ENCODE measurements around the gene AGPAT3.
"Not testable (repeated sequence)": the region's sequence is repeated elsewhere in the genome, so short reads cannot be mapped to it uniquely, and the experiment has no call there.

The AGPAT3 gene, protein sequence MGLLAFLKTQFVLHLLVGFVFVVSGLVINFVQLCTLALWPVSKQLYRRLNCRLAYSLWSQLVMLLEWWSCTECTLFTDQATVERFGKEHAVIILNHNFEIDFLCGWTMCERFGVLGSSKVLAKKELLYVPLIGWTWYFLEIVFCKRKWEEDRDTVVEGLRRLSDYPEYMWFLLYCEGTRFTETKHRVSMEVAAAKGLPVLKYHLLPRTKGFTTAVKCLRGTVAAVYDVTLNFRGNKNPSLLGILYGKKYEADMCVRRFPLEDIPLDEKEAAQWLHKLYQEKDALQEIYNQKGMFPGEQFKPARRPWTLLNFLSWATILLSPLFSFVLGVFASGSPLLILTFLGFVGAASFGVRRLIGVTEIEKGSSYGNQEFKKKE

DNA sequence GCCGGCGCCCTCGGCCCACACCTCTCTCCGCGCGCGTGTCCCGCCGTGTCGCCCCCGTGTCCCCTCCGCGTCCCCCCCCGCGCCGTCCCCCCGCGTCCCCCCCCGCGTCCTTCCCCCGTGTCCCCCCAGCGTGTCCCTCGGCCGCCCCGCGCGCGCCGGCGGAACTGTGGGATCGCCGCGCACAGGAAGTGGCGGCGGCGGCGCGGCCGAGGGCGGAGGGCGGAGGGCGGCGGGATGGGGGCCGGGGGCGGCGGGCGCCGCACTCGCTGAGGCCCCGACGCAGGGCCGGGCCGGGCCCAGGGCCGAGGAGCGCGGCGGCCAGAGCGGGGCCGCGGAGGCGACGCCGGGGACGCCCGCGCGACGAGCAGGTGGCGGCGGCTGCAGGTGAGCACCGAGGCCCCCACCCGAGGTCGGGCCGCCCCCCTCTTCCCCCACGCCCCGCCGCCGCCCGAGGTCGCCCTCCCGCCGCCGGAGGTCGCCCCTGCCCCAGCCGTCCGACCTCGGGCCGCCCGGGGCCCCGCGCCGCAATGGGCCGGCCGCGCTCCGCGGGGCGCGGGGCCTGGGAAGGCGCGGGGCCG, at the start of gene AGPAT3:
TSS of gene AGPAT3 (plus strand) at position 262 of the 578 bp plus-strand sequence. CDS start 94,459 bp downstream, outside the sequence.
- no peak for DNase-seq (ENCODE audit: low read depth)

DNA sequence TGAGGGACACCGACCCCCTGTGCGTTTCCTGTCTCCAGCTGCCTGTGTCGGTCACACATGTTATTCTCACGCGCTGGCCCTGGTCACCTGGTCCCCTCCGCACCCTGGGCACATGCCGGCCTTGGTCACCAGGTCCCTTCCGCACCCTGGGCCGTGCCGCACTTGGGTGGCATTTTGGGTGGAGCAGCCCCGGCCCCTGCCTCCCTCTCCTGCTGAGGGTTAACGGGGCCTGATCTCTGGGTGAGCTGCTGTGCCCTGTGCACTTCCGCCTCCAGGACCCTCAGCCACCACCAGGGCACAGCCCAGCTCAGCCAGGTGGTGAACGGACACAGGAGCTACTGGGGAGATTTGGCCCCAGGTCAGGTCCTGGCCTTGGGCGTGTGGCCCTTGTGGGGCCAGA, 49.0 kb upstream of the AGPAT3 start:
- no peak for DNase-seq (ENCODE audit: low read depth)

DNA sequence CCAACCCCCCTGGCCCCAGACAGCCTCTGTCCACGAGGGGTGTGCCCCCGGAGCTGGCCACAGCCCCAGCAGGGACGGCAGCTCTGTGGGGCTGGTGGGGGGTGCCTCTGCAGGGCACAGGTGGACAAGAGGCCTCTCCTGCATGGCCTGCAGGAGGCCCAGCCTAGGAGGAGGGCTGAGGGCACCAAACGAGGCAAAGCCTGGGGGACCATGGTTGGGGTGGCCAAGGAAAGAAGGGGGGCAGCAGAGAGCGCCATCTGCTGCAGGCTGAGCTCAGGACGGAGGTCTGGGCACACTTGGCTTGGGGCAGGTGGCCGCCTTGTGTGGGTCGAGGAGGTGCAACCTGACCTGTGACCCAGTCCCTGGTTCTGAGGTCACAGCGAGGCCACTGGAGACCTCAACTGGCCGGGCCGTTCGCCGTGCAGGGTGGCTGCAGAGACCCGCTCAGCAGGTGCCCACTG, 48.4 kb upstream of the AGPAT3 start:
- DNase-seq (ENCODE audit: low read depth), result no peak

DNA sequence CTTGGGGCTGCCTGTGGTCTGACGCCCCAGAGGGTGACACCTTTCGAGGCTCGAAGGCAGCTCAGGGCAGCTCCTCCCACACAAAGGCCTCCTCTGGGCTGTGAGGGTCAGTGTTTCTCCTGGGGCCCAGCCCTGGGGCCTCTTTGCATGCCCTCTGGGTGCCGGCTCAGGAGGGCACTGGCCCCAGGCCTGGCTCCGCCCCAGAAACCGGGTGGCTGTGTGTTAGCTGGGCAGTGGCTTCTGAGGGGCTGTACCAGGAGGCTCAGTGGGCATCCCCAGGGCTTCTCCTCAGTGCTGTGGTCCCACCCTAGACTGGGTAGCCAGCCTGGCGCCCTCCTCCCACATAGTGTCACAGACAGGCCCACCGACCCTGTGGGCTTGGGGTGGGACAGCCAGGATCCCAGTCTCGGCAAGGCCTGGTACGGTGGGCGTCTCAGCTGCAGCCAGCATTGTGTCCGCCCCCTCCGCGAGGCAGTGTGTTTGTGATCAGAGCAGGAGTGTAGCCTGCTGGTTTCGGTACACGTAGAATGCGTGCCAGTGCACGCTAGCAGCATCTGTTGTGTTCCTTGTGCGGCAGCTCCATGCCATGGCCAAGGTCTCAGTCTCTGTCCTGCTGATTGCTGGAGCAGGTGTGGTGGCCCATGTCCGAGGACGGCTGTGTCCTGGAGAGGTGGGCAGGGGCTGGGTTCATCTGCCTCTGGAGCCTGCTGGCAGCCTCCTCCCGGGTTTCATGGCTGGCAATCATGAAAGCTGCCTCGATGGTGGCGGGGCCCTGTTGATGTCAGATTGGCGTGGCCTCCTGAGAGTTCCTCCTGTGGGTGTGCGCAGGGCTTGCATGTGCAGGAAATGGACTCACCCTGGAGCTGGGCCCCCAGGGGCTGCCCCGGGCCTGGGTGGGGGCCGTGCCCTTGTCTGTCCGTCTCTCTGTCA, 47.6 kb upstream of the AGPAT3 start:
- DNase-seq (ENCODE audit: low read depth), result no peak

DNA sequence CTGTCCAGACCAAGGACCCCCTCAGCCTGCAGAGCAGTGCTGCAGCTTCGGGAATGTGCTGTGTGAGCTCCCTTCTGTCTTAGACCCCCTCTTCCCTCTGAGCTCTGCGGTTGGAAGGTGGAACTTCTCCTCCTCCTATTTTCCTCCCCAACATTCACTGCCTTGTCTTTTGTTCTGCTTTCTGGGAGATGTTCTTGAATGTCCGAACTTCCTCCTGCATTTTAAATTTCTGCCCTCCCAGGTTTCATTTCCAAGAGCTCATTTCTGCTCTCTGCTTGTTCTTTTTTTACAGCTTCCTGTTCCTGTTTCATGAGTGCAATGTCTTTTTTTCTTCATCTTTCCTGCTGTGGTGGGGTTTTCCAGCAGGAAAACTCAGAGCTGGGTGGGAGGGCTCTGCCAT, 46.3 kb upstream of the AGPAT3 start:
- no peak for DNase-seq (ENCODE audit: low read depth)

DNA sequence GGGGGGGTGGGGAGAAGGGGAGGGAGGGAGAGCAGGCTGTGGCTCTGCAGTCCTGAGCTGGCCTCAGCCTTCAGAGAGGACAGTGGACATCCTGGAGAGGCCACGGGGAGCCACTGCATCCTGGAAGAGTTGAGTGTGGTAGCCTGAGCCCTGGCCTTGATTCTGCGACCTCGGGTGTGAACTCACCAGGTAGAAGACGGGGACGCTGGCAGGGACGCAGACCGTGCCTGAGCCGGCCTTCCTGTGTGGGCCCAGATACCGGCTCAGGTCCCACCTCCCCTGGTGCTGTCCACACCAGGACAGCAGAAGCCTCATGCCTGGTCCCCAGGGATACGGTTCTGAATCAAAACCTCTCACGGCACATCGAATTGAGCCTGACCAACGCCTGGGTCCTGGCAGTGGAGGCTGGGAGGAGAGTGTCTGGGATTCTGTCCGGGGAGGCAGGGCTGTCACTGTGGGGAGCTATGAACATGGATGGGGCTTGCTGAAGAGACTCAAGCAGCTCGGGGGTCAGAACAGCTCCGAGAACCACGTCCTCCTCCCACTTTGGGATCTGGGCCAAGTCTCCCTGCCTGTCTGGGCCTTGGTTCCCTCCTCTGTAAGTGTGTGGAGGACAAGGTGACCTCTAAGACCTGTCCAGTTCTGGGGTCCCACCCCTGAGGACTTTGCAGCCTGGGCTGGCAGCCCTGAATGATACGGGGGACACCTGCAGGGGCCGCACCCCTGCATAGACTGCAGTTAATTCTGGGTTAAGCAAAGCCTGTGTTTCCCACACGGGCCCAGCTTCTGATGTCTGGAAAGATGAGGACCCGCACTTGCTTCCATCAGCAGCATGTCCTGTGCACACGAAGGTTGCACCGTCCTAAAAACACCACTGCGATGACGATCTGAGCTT, 45.3 kb upstream of the AGPAT3 start:
- no peak for DNase-seq (ENCODE audit: low read depth)

DNA sequence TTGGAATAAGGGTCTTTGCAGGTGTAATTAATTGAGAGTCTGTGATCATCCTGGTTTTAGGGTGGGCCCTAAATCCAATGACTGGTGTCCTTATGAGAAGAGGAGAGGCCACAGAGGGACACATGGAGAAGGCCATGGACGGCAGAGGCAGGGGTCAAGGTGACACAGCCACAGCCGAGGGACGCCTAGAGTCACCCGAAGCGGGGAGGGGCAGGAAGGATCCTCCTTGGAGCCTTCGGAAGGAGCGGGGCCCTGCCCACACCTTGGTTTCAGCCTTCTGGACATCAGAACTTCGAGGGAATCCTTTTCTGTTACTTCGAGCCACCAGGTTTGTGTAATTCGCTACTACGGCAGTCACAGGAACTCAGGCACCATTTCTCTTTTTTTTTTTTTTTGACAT, 44.6 kb upstream of the AGPAT3 start:
- DNase-seq (ENCODE audit: low read depth), result no peak

DNA sequence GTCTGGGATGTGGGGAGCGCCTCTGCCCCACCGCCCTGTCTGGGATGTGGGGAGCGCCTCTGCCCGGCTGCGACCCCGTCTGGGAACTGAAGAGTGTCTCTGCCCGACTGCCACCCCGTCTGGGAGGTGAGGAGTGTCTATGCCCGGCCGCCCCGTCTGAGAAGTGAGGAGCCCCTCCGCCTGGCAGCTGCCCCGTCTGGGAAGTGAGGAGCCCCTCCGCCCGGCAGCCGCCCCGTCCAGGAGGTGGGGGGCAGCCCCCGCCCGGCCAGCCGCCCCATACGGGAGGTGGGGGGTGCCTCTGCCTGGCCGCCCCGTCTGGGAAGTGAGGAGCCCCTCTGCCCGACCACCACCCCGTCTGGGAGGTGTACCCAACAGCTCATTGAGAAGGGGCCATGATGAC, 42.9 kb upstream of the AGPAT3 start:
- DNase-seq (ENCODE audit: low read depth), result not testable (repeated sequence)

DNA sequence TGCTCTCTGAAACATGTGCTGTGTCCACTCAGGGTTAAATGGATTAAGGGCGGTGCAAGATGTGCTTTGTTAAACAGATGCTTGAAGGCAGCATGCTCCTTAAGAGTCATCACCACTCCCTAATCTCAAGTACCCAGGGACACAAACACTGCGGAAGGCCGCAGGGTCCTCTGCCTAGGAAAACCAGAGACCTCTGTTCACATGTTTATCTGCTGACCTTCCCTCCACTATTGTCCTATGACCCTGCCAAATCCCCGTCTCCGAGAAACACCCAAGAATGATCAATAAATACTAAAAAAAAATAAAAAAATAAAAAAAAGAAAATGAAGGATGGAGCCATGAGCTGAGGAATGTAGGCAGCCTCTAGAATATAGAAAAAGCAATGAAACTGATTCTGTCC, 42.3 kb upstream of the AGPAT3 start:
- not testable (repeated sequence) for DNase-seq (ENCODE audit: low read depth)

DNA sequence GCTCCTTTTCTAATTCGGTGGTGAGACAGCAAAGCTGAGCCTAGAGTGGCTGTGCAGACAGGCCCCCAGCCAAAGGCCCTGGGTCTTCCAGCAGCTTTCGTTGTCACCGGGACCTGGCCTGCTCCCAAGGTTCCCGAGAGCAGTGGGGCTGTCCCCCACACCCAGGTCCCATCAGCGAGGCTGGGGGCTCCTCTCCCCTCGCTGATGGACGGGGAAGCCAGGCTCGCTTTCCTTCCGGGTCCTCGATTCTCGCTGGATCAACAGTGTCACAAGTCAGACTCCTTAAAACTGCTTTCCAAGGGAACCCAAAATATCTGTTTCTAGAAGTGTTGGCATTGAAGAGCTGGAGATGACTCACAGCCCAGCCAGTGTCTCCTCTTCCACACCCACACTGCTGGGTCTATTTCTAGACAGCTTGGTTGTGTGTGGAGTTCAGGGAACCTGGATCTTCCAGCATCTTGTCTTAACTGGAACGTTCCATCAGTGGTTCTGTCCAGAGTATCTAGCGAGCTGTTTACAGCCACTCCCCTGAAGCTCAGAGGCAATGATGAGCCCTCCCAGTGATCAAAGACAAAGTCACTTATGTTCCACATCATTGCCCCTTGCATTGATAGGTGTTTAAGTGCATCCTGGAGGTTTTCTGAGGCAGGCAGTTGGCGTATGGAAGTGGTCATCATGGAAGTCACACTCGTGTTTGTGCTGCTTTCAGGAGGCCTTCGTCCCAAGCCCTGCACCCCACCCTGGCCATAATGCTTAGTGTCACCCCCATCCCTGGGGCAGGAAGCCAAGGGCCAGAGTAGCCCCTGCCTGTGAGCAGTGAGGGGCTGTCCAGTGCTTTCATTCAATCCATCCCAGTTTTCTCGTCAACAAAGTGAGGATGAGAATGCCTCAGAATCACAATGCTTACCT, 40.4 kb upstream of the AGPAT3 start:
- DNase-seq (ENCODE audit: low read depth), result no peak

DNA sequence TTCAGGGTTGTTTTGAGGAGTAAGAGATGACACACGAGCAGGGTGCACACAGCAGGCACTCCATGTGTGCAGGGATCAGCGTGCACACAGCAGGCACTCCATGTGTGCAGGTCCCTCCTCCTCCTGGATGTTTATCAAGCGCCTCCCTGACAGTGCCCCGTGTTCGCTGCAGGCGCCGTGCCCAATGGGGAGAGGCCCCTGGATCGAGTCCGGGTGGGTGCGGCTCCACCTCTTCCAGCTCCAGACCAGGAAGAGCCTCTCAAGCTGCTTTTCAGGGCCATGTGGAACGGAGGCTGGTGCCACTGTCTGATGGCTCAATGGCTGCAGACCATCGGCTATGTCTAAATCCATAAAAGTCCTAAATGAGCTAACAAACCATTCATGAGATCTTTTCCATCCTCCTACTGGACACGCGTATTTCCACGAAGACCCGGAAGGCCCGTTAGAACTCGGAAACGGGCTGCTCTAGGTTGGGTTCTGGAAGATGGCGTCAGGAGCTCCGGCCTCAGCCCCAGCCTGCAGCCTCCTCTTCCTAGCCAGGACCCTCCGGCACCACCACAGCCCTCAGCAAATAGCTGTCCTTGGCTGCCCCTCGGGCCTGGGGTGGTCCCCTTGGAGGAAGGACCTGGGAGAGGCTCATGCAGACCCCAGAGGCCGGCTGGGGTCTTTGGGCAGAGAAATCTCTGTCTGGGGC, 39.6 kb upstream of the AGPAT3 start:
- DNase-seq (ENCODE audit: low read depth), result no peak

DNA sequence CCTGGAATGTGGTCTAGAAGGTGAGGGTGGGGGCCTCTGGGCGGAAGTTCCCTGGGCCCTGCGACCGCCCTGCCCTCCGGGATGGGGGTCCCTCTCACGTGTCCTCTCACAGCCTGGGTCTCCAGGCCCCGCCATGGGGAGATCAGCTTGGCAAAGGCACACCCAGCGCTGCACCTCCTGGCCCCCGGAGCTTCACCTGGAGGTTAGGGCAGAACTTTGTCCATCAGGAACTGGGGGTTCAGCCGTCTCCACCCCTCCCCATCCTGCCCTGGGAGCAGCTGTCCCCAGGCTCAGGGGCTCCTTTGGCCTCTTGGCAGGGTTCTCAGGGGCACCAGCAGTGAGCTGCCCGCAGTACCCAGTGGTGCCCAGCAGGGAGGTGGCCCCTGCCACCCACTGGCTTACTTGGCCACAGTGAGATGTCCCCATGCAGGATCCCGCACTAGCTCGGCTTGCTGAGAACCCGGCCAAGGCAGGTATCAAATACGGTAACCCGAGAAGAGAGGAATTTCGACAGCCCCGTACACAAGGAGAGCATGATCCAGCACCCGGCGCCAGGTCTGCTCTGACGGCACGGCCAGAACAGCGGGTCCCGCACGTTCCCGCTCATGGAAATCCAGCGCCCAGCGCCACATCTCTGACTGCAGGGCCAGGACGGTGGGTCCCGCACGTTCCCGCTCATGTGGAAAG, 38.9 kb upstream of the AGPAT3 start:
- DNase-seq (ENCODE audit: low read depth), result no peak

DNA sequence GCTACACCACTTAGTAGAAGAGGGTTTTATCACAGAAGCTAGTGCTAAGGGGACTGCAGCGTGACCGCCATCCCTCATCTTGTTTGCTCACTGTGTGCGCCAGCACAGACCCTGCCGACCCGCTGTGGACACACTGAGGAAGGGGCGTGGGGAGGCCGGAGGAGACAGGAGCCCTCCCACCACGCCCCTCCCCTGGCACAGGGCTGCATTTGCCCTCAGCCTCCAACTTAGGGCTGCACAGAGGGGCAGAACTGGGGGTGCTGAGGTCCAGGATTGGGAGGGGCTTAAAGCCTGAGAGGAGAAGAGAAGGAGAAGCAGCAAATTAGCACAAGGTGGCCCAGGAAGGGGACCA, 38.4 kb upstream of the AGPAT3 start:
- DNase-seq (ENCODE audit: low read depth), result no peak

DNA sequence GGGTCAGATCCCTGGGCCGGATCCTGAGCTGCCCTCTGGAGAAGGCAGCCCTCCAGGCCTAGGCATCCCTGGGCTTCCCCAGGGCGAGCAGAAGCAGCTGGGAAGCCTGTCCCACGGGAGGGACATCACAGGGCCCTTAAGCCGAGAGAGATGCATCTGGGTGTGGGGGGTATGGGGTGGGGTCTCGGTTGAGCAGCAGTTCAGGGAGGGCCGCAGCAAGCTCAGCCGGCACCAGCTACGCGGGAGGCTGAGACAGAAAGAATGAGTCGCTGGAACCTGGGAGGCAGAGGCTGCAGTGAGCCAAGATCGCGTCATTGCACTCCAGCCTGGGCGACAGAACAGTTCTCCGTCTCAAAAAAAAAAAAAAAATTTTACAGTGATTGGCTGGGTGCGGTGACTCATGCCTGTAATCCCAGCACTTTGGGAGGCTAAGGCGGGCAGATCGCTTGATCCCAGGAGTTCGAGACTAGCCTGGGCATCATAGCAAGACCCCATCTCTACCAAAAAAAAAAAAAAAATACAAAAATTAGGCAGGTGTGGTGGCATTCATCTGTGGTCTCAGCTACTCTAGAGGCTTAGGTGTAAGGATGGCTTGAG, 37.9 kb upstream of the AGPAT3 start:
- no peak for DNase-seq (ENCODE audit: low read depth)

DNA sequence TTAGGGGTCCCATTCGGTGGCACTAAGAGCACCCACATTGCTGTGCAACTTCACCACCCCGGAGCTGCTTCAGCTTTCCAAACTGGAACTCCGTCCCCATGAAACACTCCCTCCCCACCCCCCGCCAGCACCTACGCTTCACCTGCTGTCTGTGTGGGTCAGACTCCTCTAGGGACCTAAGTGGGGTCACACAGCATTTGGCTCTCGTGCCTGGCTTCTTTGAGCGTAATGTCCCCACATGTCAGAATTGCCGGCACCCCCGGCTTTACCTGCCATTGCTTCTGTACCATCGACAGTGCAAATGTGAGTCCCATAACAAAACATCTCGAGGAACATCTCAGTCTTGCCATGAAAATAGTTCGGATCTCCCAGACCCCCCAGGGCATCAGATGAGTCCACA, 35.9 kb upstream of the AGPAT3 start:
- no peak for DNase-seq (ENCODE audit: low read depth)

DNA sequence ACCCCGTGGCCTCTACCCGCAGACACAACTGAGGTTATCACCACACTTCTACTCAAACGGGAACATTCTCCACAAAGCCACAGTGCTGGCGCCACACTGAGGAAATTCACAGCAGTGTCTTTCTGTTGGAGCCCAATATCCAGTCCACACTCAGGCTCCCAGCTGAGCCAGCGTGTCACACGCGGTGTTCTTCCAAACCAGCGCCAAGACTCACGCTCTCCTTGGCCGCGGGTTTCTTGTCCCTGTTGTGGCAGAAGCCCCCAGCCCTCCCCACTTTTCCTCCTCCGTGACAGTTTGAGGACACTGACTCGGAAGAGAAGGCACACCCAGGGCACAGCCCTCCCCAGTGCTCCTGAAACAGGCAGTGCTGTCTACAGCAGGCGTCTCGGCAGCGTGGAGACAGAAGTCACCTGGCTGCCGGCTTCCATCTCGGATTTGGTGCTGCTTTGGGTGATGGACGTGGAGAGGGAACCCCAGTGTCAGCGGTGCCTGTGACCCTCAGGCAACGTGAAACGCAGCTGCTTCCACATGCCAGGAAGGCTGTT, 35.4 kb upstream of the AGPAT3 start:
- DNase-seq (ENCODE audit: low read depth), result no peak

DNA sequence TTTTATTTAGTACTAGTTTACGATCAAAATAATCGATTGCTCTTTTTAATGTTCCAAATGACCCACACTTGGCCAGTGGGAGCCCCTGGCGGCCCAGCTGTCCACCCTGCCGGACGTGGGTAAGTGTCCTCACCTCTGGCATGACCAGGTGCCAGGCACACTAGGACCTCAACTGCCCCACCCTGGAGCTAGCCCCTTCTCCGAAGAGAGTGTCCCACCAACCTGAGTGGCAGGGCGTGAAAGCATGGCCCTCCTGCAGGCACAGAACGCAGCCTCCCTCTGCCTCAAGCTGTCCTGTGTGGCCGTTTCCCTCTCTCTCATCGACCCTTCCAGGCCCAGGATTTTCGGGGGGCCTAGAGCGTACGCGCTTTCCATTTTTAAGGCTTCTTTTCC, 32.9 kb upstream of the AGPAT3 start:
- DNase-seq (ENCODE audit: low read depth), result no peak

DNA sequence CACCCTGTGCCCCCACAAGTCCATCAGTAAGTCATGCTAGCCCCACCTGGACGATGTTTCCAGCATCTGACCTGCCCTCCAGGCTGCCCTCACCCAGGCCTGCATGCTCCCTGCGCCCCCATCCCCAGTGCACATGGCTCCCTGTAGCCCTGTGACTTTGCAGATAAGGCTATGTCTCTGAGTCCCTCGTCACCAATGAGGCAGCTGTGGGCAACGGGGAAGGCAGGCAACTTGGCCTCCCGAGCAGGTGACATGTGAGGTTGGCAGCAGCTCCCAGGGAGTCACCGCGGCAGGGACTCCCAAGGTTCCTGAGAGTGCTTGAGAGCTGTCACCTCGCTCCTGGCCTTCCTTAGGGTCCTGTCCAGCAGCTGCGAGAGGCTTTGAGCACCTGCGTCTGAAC, 32.4 kb upstream of the AGPAT3 start:
- DNase-seq (ENCODE audit: low read depth), result no peak

Measured in activated T-cell treated with anti-CD3 and anti-CD28 coated beads for 24 hours (primary cell).